ENCODE results near the gene PLAAT2.
A peak's percentile ranks its signal among the peaks of the same experiment; 100 is the strongest.

PLAAT2 gene

DNA sequence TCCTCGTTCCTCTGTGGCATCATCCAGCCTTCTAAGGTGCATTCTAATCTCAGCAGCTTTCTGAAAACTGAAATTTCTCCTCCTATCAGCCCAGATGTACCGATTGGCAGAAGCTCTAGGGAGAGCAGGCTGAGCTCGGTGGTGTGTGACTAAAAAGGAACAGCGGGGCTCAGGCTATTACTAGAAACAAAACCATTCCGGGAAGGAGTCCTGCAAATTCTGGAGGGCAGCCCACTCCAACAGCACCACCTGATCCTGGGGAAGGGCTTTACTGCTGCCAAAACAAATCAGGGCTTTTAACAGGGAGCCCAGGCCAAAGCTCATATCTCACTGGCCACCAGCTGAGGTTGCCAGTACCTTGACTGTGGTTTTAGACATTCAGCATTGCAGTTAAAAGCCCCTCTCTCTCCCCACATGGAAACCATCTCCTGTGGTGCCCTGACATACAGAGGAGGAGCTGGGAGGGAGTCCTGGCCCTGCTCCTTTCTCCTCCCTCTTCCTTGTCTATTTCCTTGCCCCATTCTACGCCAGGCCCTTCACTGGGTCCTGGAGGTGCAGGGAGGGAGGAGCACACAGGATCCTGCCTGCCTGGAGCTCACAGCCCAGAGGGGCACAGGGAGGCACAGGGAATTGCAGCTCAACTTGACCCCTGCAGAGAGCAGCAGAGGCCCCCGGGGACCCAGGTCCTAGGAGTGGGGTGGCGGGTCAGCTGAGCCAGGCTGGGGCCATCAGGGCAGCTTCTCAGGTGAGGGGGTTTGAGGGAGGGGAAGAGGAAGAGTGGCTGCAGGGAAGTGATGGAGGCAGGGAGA is 25.7 kb downstream of the PLAAT2 start:
- TF ChIP-seq ISL1 (CRISPR knock-in tag; IDR thresholded peaks at IDR 0.05), result no peak
- no peak for TF ChIP-seq TCF4 (CRISPR knock-in tag; IDR thresholded peaks at IDR 0.05; ENCODE audit: borderline replicate concordance)
- no peak for TF ChIP-seq GLIS3 (CRISPR knock-in tag; IDR thresholded peaks at IDR 0.05)
- no peak for TF ChIP-seq CREB5 (CRISPR knock-in tag; IDR thresholded peaks at IDR 0.05; ENCODE audit: low read depth)
- no peak for TF ChIP-seq RARB (CRISPR knock-in tag; IDR thresholded peaks at IDR 0.05)
- no peak for TF ChIP-seq ZC3H10 (CRISPR knock-in tag; IDR thresholded peaks at IDR 0.05)
- no peak for TF ChIP-seq ZNF8 (CRISPR knock-in tag; IDR thresholded peaks at IDR 0.05)
- TF ChIP-seq POU6F1 (CRISPR knock-in tag; IDR thresholded peaks at IDR 0.05; ENCODE audit: borderline replicate concordance, low read depth), result no peak
- TF ChIP-seq PPARA (CRISPR knock-in tag; IDR thresholded peaks at IDR 0.05; ENCODE audit: borderline replicate concordance), result no peak
- no peak for TF ChIP-seq ZFP3 (CRISPR knock-in tag; IDR thresholded peaks at IDR 0.05)
- no peak for TF ChIP-seq OSR1 (CRISPR knock-in tag; IDR thresholded peaks at IDR 0.05)
- TF ChIP-seq TOX (CRISPR knock-in tag; IDR thresholded peaks at IDR 0.05; ENCODE audit: borderline replicate concordance), result no peak
- no peak for TF ChIP-seq CSDC2 (CRISPR knock-in tag; IDR thresholded peaks at IDR 0.05)
- TF ChIP-seq, protein P1, sequence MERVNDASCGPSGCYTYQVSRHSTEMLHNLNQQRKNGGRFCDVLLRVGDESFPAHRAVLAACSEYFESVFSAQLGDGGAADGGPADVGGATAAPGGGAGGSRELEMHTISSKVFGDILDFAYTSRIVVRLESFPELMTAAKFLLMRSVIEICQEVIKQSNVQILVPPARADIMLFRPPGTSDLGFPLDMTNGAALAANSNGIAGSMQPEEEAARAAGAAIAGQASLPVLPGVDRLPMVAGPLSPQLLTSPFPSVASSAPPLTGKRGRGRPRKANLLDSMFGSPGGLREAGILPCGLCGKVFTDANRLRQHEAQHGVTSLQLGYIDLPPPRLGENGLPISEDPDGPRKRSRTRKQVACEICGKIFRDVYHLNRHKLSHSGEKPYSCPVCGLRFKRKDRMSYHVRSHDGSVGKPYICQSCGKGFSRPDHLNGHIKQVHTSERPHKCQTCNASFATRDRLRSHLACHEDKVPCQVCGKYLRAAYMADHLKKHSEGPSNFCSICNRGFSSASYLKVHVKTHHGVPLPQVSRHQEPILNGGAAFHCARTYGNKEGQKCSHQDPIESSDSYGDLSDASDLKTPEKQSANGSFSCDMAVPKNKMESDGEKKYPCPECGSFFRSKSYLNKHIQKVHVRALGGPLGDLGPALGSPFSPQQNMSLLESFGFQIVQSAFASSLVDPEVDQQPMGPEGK (CRISPR knock-in tag; IDR thresholded peaks at IDR 0.05; ENCODE audit: borderline replicate concordance), result no peak
- no peak for TF ChIP-seq ZNF565 (CRISPR knock-in tag; conservative IDR thresholded peaks at IDR 0.05; ENCODE audit: low read depth)
- TF ChIP-seq, protein P2, sequence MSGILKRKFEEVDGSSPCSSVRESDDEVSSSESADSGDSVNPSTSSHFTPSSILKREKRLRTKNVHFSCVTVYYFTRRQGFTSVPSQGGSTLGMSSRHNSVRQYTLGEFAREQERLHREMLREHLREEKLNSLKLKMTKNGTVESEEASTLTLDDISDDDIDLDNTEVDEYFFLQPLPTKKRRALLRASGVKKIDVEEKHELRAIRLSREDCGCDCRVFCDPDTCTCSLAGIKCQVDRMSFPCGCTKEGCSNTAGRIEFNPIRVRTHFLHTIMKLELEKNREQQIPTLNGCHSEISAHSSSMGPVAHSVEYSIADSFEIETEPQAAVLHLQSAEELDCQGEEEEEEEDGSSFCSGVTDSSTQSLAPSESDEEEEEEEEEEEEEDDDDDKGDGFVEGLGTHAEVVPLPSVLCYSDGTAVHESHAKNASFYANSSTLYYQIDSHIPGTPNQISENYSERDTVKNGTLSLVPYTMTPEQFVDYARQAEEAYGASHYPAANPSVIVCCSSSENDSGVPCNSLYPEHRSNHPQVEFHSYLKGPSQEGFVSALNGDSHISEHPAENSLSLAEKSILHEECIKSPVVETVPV (CRISPR knock-in tag; IDR thresholded peaks at IDR 0.05), result no peak
- no peak for TF ChIP-seq BACH2 (CRISPR knock-in tag; IDR thresholded peaks at IDR 0.05; ENCODE audit: borderline replicate concordance)
- no peak for TF ChIP-seq TSHZ2 (CRISPR knock-in tag; IDR thresholded peaks at IDR 0.05)
- peak; percentile 35 for ATAC-seq

- ATAC-seq, result peak; percentile 77
- TF ChIP-seq BACH2 (CRISPR knock-in tag; IDR thresholded peaks at IDR 0.05; ENCODE audit: borderline replicate concordance) (no peak), OSR1 (CRISPR knock-in tag; IDR thresholded peaks at IDR 0.05) (no peak), ZFP30 (CRISPR knock-in tag; IDR thresholded peaks at IDR 0.05) (no peak), PPARA (CRISPR knock-in tag; IDR thresholded peaks at IDR 0.05; ENCODE audit: borderline replicate concordance) (no peak), ARNTL (CRISPR knock-in tag; IDR thresholded peaks at IDR 0.05; ENCODE audit: borderline replicate concordance, low read depth) (no peak), RARB (CRISPR knock-in tag; IDR thresholded peaks at IDR 0.05) (no peak), ESRRG (CRISPR knock-in tag; IDR thresholded peaks at IDR 0.05) (no peak), GLIS3 (CRISPR knock-in tag; IDR thresholded peaks at IDR 0.05) (no peak), POU6F1 (CRISPR knock-in tag; IDR thresholded peaks at IDR 0.05; ENCODE audit: borderline replicate concordance, low read depth) (no peak), ZFP3 (CRISPR knock-in tag; IDR thresholded peaks at IDR 0.05) (no peak), ZNF8 (CRISPR knock-in tag; IDR thresholded peaks at IDR 0.05) (no peak), SNAI2 (CRISPR knock-in tag; IDR thresholded peaks at IDR 0.05) (no peak)
- TF ChIP-seq, protein P2 (CRISPR knock-in tag; IDR thresholded peaks at IDR 0.05), result no peak
- TF ChIP-seq, protein P1 (CRISPR knock-in tag; IDR thresholded peaks at IDR 0.05; ENCODE audit: borderline replicate concordance), result no peak
Observed at GRCh38 chr11:63536669-63537292, 26.4 kb downstream of the PLAAT2 start, which contains the start of gene PLAAT4. TSS of gene PLAAT4 (plus strand) at chr11:63536808. CDS start at chr11:63536869, 61 bp downstream.
